Kidney epithelial cell (primary cell): ENCODE data around the gene PGAM2. TPM values are rescaled to one million over a fixed set of nuclear protein-coding genes. Genes with fewer than 3 reads are reported as not detected.

Experiments used
- DNase-seq: peaks from one replicate; pipeline ENCODE4 v3.0.0-alpha.2; 2010; ENCODE audit warnings: low read depth
- H3K27me3 ChIP-seq: 2 replicates; pipeline ENCODE4 v1.6.0; 2011; ENCODE audit warnings: low read length; ENCODE audit not compliant: control insufficient read depth, insufficient read depth
- H3K36me3 ChIP-seq: 2 replicates; pipeline ENCODE4 v1.5.1; 2011; ENCODE audit warnings: low read length; ENCODE audit not compliant: control insufficient read depth, insufficient read depth
- H3K4me3 ChIP-seq: 2 replicates; pipeline ENCODE4 v1.5.1; 2011; ENCODE audit warnings: low read depth, mild to moderate bottlenecking, control low read depth, low read length
- total RNA-seq: library from RNA; depleted of rRNA; stranded (reverse); fragments of >200 nt; gene quantifications from 2 replicates; pipeline ENCODE4 v1.2.3, GENCODE V29; 2015
- TF ChIP-seq, protein P1 (sequence below): IDR thresholded peaks from 2 replicates; pipeline ENCODE4 v1.5.1; 2011; ENCODE audit warnings: mild to moderate bottlenecking, moderate library complexity, low read length, control low read depth, inconsistent platforms; ENCODE audit not compliant: insufficient read depth, poor library complexity, severe bottlenecking

The PGAM2 gene
- total RNA-seq, 1 donor from 2014 or later, result not detected

DNA sequence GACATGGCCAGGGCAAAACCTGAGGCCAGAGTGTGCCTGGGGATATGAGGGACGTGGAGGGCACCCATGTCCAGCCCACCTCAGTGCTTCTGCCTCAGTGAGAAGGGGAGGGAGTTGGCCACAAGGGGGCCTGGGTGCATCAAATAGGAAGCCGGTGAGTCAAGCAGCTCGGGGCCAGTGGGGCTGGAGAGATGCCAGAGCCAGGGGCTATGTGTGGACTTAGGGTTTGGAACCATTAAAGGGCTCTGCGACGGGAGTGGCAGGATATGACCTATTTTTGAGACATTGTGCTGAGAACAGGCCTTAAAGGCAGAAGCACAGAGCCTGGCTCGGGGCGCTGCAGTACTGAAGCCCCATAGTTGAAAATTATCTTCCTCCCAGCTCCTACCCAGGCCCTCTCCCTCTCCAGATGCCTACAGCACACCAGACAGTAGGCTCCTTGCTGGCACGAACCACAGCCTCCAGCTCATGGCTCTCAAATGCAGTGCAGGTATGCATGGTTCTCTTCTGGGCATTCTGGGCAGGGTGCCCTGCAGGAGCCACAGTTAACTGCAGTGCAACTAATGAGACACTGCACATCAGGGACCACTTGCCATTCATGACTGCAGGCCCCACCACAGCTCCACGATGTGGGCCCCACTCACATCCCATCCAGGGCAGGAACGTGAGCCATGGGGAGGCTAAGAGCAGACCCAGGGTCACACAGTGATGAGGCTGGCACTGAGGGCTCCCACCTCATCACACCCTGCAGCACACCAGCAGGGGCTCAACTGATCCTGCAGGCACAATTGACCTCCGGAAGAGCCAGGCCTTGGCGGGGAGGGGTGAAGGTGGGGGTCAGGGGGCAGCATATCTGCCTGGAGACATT, 7.2 kb upstream of the PGAM2 start:
- H3K27me3 ChIP-seq, result peaks cover 5% of the 10 kb centered on the region
- peak; percentile 50 for DNase-seq
- TF ChIP-seq, protein P1, sequence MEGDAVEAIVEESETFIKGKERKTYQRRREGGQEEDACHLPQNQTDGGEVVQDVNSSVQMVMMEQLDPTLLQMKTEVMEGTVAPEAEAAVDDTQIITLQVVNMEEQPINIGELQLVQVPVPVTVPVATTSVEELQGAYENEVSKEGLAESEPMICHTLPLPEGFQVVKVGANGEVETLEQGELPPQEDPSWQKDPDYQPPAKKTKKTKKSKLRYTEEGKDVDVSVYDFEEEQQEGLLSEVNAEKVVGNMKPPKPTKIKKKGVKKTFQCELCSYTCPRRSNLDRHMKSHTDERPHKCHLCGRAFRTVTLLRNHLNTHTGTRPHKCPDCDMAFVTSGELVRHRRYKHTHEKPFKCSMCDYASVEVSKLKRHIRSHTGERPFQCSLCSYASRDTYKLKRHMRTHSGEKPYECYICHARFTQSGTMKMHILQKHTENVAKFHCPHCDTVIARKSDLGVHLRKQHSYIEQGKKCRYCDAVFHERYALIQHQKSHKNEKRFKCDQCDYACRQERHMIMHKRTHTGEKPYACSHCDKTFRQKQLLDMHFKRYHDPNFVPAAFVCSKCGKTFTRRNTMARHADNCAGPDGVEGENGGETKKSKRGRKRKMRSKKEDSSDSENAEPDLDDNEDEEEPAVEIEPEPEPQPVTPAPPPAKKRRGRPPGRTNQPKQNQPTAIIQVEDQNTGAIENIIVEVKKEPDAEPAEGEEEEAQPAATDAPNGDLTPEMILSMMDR, result peak; percentile 88
- H3K4me3 ChIP-seq, result no peak overlapping the region
- H3K36me3 ChIP-seq, result peaks cover 5% of the 10 kb centered on the region

DNA sequence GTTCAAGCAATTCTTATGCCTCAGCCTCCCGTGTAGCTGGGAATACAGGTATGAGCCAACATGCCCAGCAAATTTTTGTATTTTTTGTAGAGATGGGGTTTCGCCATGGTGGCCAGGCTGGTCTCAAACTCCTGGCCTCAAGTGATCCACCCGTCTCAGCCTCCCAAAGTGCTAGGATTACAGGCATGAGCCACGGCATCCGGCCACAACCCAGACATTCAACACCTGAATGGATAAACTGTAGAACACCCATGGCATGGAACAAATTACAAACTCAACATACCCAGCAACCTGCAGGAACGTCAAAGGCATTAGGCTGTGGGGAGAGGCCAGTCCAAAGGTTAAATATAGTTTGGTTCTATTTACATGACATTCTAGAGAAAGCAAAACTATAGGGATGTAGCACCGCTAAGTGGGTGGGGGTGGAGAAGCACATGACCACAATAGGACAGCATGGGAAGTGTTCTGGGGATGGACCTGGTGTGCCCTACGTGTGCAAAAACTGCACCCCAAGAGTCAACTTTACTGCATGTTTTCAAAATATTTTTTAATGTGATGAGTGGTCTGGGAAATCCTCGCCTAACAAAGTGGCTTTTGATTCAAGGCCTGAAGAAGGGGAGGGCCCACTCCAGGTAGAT, 6.5 kb upstream of the PGAM2 start:
- DNase-seq, result no peak
- Histone ChIP-seq H3K4me3 (no peak overlapping the region), H3K36me3 (peaks cover 5% of the 10 kb centered on the region), H3K27me3 (peaks cover 5% of the 10 kb centered on the region)
- TF ChIP-seq, protein P1, result no peak

DNA sequence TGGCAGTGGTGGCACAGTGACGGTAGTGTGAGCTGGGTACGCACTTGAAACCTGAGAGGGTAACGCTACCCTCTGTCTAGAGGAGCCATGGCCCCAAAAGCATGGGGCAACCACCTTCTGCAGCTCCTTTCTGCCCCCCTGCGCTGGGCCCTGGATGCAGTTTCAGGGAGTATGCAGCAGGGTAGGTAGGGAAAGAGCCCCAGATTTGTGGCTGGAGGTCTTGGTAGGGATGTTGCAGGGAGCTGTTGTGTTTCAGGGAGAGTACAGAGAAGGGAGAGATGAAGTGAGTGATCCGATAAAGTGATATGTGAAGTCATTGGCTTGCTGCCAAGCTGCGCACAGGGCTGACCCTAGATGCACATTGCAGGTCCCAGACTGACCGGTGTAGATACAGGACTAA, 2.7 kb upstream of the PGAM2 start:
- TF ChIP-seq, protein P1, result no peak
- no peak for DNase-seq
- H3K27me3 ChIP-seq, result peaks cover 35% of the 10 kb centered on the region
- H3K4me3 ChIP-seq, result no peak overlapping the region
- no peaks in the 10 kb centered on the region for H3K36me3 ChIP-seq

DNA sequence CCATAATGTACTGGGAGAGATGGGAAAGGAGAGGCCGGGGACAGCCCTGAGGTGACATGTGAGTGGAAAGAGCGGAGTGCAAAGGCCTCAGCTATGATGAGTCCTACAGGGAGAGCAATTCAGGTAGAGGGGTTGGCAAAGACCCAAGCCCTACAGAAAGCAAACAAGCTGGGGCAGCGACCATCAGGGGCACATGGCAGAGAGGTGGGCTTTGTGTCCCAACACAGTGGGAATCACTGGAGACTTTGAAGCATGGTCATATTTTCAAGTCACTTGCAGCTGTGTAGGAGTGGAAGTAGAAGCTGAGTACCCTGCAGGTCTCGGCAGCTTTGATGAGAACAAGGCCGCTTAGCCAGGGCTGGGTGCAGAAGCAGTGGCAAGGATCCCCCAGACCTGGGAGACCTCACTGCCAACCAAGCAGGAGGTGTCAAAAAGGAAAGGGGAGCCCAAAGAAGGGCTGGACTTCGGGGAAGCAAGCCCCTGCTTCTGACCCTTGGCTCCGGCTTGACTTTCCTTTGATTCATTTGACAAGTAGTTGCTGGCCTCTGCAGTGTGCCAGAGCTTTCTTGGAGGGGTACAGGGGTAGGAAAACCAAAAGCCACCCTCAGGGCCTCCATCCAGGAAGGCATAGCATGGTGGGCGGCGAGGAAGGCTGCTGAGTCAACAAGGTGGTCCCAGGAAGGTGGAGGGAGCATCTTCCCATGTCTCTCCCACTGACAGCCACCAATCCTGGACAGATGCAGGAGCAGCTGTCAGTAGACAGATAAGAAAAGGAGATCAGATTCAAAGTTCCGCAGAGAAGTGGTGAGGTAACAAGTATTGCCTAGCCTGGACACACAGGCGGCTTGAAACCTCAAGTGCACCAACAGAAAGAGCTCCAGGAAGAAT, 1.9 kb upstream of the PGAM2 start:
- DNase-seq, result no peak
- no peak overlapping the region for H3K4me3 ChIP-seq
- TF ChIP-seq, protein P1, result no peak
- peaks cover 35% of the 10 kb centered on the region for H3K27me3 ChIP-seq
- H3K36me3 ChIP-seq, result no peaks in the 10 kb centered on the region

DNA sequence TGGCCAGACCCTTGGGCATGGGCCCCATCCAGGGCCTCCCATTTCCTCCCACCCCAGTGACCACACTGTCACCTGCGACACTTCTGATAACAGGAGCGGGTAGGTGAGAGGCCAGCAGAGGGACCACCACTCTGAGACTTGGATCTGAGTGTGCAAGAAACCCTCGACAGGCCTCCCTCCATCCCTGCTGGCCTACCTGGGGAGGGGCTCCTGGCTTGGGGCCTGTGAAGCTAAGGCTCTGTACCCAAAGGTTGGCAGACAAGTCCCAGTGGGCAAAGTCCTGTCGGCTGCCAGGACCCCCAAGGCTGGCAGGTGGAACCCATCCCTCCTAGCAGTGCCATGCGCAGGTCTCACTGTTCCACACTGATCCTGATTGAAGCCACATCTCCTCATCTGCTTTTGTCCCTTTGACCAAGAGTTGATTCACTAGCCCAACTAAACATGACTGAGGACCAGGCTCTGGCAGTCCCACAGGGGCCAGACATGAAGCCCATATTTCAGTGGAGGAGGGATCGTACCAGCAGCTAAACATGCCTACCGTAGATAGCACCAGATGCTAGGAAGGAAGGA, 1.2 kb upstream of the PGAM2 start:
- Histone ChIP-seq H3K36me3 (no peaks in the 10 kb centered on the region), H3K27me3 (peaks cover 35% of the 10 kb centered on the region), H3K4me3 (no peak overlapping the region)
- no peak for DNase-seq
- TF ChIP-seq, protein P1, result no peak
